Measurements from ENCODE around the gene PARM1.

The PARM1 gene

DNA sequence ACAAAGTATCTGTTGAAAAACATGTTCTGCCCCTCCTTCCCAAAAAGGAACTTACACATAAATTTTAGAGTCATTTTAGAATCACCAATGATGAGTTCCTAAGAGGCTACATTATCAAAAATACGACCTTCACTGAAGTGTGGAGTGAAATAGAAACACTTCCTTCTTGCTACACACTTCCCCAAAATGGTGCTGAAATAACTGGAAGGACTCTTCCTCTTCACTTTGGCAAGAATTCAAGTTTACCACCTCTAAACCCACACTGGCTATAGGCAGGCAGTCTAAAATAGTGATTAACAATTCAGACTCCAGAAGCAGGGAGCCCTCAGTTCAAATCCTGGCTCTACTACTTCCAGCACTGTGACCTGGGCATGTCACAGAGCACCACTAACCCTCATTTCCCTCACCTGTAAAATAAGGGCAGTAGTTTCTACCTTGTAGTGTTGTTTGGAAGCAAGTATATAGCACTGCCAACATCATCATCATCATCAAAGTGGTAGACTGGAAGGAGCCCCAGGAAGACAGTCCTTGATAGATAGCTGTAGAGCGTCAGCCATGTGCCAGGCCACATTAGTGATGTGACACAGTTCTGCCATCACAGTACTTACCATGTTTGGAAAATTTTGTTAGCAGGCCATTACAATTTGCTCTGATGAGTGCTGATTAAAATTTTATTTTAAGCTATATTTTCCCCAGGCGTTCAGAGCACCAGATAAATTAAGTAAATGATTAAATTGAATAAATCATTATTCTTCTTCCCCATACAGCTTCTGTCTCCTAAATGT, 103.3 kb downstream of the PARM1 start:
- DNase-seq, result no peak

DNA sequence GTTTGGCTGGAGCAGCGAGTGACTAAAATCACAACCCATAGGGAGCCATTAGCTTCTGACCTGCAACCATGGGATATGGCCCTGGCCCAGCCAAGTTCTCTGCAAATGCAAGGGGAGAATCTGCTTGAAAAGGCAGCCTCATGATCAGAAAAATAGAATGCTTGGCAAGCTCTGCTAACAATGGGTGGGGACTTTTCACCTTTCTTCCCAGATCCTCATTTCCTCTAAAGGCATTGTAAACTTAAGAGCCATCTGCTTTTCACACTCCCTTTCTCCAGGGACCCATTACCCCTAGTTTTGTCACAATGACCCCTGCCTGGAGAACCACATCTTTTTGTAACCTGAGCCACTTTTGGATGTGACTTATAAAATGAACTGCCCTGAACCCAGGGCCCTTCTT, 104.3 kb downstream of the PARM1 start:
- DNase-seq, result no peak

DNA sequence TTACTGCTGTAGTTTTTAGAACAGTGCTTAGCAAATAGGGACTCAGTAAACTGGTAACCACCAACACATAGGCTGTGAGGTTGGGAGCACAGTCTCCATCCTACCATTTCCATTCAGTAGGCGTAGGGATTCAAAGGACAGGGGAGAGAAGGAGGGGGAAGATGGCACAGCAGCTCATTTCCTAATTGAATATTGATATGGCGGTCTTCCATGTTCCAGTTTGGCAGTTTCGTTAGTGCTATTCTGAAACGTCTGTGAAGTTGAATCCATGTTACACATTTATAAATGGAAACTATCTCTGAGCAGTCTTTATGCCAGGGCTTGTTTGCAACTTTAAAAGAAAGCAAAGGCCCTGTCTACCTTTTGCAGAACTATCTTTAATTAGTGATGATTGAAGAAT, 105.5 kb downstream of the PARM1 start:
- DNase-seq, result no peak

DNA sequence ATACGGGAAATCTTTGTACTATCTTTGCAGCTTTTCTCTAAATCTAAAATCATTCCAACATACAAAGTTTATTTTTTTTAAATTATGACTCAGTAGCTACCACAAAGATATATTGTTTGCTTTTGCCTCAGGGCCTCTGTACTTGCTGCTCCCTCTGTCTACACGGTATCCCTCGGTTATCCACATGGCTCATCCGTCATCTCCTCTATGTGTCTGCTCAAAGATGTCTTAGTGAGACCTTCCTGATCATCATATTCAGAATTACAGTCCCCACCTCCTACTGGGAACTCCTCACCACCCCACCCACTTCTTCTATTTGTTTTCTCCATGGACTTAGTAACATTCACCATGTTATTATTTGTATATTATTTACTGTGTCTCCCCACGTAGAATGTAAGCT, 107.8 kb downstream of the PARM1 start:
- no peak for DNase-seq

DNA sequence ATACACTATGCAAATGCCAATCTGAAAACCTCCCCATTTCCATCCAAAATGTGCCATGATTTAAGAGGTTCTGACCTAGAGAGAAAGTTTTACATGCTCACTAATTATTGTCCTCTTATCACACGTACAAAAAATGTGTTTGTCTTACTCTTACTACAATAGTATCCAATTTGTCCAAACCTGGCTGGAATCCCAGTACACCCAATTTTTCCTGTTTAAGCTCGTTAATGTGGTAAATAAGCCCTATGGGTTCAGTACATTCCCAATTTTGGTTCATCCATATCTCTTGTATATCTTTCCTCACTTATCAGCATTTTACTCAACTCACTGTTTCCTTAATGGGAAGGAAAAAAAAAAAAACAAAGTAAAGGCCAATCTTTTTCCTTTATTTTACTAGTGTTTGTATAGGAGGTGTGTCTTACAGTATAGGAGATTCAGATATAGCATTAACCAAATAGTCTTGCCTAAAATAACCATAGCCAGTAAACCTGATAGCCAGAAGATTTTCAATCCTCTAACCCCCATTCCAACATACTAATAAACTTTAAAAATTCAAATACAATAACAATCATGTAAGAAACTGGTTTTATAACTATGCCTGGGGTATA, 109.8 kb downstream of the PARM1 start:
- no peak for DNase-seq

DNA sequence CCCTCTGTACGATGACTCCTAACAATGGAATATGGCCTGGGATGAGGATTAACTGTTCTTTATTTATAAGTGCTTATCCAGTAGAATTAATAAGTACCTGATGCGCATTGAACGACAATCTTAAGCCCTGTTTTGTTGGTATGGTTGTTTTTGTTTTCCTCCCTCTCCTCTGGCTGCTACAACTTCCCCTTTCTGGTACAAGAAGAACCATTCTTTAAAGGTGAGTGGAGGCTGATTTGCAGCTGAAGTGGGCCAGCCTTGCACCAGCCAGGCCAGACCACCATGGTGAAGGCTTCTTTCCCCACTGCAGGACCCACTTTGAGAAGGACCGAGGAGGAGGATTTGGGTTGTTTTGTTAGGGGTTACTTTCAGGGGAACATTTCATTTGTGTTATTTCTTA, 113.3 kb downstream of the PARM1 start:
- no peak for DNase-seq

DNA sequence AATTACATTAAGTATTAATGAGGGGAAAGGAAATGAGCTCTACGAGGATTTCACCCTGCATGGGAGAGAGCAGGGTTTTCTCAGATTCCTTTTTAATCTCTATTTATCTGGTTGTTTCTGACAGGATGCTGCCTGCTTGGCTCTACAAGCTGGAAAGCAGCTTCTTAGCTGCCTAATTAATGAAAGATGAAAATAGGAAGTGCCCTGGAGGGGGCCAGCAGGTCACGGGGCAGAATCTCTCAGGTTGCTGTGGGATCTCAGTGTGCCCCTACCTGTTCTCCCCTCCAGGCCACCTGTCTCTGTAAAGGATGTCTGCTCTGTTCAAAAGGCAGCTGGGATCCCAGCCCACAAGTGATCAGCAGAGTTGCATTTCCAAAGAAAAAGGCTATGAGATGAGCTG, 113.7 kb downstream of the PARM1 start:
- no peak for DNase-seq

DNA sequence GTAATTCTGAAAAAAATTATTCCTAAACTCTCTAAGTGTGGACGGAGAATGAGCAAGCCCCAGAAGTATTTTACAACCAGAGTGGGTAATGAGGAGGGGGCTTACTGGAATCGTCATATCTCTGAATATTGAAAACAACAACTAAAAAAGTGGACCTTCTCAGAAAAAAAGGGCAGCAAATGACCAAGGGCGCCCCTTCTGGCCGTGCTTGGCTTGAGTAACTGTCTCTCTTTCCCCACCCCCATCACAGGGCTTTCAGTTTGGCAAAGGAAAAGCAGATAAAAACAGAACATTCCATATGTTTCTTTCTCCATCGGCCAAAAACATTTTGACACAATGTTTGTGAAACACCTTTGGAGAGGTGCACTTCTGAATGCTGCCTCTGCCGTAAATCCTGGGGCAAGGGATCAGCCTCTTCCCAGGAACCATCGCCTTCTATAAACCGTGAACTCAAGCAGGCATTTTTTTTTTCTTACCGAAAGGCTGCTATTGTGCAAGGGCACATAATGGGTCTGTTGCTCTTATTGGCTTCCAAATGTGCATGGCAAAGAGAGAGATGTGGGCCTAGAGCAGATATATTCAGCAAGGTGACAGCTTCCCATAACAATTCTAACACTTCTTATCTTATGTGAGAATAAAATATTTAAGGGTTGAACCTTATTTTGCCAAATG, 115.4 kb downstream of the PARM1 start:
- no peak for DNase-seq

DNA sequence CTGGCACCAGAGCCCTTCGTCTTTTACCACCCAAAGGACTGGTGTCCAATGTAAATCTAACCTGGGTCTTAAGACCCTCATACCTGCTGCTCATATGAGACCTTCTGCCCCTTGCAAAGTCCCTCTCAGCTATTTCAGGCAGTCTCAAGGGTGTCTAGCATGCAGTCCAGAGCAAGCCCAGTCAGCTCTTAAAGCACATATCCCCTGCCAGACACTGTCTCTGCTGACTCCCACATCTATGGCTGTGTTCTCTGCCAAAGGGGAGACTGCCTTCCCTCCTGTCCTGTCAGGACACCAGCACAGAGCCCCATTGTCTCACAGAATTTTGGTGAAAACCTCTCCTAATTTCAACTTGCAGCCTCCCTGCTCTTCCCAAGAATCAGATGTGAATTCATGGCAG, 118.5 kb downstream of the PARM1 start:
- no peak for DNase-seq

DNA sequence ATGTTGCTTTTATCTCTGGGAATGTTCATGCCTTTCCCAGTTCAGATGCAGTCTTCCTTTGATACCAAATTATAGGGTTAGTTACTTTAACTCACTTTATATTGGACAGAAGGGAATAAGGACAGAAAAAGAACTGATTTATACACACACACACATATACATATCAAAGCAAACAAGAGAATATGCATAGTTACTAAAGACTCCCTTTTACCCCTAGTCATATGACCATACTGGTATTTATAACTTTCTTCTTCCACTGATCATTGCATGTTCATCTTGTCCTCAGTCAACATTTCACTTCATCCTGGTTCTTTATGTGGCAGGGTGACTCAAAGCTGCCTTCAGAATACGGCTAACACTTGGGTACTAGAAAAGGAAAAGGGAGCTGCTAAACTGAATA, 120.4 kb downstream of the PARM1 start:
- DNase-seq, result no peak

DNA sequence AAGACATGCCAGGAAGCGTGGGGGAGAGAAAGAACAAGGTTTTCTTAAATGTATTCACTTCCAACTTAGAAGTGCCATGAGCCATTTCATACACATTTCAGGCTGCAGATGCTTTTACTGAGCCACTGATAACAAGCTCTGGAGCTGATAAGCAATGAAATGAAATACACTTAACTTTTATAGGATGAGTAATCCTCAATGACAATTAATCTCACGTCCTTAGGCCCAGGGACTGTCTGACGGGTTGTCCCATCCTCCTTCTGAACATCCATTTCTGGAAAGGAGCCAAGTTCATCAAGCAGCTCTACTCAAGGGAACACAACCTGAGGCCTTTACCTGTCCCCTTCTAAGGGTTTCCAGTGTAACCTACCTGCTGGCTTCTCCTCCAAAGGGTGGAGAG, 121.2 kb downstream of the PARM1 start:
- DNase-seq, result no peak

DNA sequence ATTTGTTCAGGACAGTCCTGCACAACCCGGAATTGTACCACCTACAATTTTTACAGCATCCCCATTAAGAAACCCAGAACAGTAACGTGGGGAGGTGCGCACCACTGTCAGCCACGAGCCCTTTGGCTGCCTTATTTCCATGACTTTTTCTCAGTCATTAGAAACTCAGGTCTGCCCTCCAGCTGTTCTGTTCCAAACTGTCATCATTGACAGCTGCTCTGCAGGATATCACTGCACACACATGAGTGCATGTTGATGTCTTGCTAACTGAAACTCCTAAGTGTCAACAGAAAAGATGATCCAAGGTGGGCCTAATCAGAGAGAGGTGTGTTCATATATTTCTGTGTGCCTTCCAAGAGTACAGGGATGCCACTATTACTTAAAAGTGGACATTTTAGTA, 123.4 kb downstream of the PARM1 start:
- DNase-seq, result no peak

DNA sequence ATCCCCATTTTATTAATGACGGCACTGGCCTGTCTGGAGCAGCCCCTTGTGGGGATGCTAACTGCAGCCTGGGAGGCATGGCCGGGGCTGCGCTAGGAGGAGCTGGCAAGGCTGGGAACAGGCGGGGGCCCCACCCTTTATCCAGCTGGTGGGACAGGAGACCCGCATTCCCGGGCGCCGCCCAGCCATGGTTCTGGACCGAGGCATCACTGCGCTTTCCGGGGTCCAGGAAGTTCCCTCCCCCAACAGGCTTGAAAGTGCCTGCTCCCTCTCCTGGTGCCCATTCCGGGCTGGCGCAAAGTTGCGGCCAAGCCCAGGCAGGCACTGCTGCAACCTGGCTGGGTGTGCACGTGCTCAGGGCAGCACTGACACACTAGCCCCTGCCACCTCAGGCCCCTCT, 124.5 kb downstream of the PARM1 start:
- no peak for DNase-seq

DNA sequence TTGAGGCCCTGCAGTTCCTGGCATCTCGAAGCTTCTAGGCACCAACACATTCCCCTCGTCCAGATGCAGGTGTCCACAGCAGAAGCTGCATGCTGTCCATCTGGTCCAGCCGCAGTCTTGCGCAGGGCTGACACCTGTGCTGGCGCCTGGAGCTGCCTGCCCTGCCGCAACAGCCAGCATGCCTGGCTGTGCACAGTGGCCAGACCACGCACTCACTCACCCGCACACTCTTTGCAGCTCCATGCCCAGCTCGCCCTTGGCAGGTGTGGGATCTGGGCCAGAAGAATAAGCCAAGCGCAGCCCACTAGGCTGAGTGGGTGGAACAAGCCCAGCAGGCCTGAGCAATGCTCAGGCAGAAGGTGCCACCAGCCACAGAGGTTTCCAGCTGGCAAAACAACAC, 125.6 kb downstream of the PARM1 start:
- no peak for DNase-seq

DNA sequence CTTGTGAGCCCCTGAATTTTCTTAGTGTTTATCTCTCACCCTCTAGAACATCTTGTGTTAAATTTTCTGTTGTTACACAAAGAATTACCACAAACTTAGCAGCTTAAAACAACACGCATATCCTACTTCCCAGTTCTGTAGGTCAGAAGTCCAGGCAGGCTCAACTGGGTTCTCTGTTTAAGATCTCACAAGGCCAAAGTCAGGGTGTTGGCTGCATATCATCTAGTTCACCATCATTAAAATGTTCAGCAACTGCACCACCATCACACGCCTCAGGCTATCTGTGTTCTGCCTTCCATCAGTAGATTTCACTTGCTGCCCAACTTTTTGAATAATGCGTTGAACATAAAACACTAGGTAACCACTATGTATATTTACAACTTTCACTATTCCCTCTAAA, 130.5 kb downstream of the PARM1 start:
- DNase-seq, result no peak

DNA sequence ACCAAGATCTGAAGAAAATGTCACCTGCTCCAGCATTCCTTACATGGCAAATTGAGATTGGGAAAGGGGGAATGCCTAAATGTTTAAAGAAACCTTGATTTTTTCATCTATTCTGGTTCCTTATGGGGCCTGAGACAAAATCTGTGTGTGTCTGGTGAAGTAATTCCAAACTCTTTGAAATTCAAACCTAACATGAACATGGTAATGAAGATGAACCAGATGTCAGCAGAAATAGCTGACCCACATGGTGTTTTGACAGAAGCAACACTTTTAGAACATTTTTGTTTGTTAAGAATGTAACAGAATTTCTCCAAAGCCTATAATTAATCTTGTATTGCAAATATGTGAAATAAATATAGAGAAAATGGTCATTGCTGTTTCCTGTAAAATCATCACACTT, 133.0 kb downstream of the PARM1 start:
- DNase-seq, result no peak

DNA sequence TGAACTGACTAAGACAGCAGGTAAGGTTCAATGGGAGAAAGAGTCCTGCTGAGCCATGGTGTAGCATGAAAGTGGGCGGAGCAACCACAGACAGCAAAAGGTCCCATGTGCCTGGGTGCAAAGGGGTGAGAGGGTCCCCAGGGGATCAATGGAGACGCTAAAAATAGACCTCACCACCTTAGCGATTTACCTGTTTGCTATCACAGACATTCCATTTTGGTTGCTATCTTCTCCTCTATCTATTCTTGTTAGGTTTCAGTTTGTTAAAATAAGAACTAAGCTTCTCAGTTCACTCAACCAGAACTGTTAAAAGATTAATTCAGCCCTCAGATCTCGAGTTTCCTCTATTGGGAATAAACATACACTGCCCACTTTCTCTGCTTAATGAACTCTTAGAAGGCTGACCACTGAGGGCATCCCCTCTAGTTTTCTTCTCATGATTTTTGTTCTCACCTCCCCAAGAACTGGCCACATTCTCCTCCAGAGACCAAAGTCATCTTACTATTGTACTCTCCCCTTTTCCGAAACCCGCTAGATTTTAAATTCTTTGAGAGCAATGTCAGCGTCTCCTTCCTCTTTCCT, 136.7 kb downstream of the PARM1 start:
- DNase-seq, result no peak

DNA sequence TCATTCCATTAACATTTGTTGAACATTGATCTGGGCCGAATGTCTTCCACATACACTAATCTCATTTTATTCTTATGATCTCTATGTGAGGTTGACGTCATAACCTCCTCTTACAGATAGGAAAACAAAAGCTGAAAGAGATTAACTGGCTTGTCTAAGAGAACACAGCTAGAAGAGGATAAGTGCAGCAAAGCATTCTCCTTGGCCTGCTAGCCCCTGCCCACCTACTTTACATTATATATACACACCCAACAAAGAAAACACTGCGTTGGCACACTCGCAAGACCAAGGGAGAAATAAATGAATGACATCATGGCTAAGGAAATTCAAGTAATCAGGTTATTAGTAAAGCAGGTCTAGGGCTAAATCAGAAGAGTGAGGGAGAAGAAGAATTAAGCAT, 138.4 kb downstream of the PARM1 start:
- no peak for DNase-seq

DNA sequence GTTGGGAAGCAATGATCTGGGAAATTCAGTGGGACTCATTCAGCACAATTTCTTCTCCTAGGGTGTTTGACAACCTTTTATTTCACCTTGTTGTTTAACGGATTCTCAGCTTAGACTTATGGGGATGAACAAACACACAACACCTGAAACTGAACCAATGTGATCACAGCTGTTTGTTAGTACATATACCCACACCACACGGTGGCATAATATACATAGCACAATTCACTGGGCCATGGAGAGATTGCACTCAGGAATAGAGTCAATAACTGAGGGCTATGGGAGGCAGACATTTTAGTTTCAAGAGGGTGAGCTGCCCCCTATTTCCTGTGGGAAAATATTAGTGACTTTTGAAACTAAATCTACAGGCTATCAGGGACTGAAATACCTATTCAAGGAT, 148.0 kb downstream of the PARM1 start:
- no peak for DNase-seq

DNA sequence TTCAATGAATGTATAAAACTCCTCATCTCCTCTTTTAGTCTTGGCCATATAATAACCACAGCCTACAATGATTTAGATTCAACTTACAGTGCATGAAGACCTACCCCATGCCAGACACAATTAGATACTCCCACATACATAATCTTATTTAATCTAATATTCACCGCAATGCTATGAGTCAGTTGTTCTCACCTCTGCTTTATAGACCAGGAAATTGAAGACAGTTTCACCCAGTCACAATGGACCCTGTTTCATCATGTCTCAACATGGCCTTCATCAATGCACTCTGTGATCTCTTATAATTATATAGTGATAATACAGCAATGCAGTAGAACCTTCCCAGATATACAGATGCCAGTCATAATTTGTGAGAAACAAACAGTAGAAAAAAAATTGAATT, 148.6 kb downstream of the PARM1 start:
- no peak for DNase-seq

DNA sequence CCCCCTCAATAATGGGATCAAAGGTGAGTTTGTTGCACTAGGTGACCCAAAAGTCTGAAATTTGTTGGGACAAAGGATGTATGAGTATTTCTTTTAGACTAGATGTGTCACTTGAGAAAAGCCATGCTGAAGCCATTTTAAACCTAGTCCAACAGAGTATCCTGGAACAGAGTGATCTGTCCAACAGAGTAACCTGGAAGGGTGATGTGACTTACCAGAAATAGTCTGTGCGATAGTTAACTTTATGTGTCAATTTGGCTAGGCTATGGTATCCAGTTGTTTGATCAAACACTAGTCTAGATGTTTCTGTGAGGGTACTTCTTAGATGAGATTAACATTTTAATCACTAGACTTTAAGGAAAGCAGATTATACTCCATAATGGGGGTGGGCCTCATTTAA, 154.5 kb downstream of the PARM1 start:
- DNase-seq, result no peak

DNA sequence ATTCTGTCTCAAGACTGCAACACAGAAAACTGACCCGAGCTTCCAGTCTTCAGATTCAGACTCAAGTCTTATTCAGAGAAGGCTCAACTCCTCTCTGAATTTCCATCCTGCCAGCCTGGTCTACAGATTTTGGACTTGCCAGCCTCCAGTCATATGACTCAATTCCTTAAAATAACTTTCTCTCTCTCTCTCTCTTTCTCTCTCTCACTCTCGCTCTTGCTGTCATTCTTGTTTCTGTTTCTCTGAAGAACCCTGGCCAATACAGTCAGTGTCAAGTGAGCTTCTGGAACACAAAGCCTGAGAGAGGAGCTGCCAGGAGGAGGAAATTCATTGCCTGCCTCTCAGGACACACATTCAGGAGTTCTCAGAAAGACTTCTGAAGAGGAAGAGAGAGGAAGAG, 154.9 kb downstream of the PARM1 start:
- no peak for DNase-seq

DNA sequence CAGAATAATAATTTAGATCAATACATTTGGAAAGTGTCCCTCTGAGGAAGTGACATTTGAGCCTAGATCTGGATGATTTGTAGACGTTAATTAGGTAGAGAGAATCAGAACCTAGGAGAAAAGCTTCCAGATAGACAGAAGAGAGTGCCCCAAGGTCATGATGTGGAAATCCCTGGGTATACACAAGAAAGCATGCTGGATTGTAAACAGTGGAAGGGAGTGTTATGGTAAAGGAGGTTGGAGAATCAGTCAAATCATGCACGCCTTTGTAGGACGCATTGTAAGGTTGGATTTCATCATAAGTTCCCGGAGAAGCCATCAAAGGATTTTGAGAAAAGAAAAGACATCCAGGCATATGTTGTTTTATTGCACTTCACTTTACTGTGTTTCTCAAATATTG, 156.3 kb downstream of the PARM1 start:
- no peak for DNase-seq

DNA sequence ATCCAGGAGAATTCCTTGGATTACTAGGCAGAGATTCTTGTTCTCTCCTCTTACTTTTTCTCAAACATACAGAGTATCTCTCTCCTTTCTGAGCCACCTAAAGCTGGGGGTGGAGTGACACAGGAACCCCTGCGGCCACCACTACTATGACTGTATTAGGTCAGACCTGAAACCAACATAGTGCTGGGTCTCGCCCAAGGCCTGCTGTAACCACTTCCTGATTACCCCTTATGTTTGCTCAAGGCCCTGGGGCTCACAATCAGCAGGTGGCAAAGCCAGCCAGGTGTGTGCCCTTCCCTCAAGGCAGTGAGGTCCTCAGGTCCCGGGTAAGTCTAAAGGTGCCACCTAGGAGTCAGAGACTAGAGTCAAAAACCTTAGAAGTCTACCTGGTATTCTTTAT, 166.4 kb downstream of the PARM1 start:
- no peak for DNase-seq

Data from bone marrow (tissue), 2 donors.